HG03097 (cell line): Measurements from ENCODE around the gene ARHGAP6.

ENCODE experiments used
- ATAC-seq: cut with Tn5 transposase; IDR thresholded peaks from one replicate; pipeline ENCODE4 v1.9.1; 2021; ENCODE audit not compliant: unreplicated experiment, low FRiP score

Gene ARHGAP6

GRCh38 chrX:11089802-11090201 is 575.9 kb downstream of the ARHGAP6 start:
- no peak for ATAC-seq
